ENCODE results near the gene FARP2.

DNA sequence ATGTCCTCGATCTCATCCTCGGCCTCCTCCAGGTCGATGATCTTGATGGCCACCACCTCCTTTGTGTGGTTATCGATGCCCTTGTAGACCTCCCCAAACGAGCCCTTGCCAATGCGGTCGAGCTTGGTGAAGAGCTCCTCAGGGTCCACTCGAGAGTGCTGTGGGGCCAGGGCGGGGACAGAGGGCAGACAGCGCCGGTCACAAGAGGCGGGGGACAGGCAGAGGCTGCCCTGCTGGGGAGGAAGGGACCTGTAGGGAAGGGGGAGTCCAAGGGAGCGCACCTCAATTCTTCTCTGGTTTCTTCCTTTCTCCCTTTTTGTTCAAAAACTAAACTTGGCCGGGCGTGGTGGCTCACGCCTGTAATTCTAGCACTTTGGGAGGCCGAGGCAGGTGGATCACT, 145.5 kb downstream of the FARP2 start:
- TF ChIP-seq CTCF (conservative IDR thresholded peaks at IDR 0.05; ENCODE audit: low read depth, low read length) (no peak), POLR2A (IDR thresholded peaks at IDR 0.05; ENCODE audit: low read depth, low read length) (no peak), RCOR1 (IDR thresholded peaks at IDR 0.05; ENCODE audit: insufficient replicate concordance, low read length) (no peak), RAD21 (IDR thresholded peaks at IDR 0.05; ENCODE audit: low read length) (no peak), MAZ (IDR thresholded peaks at IDR 0.05; ENCODE audit: borderline replicate concordance, low read depth, low read length) (no peak), CHD1 (IDR thresholded peaks at IDR 0.05; ENCODE audit: low read depth, low read length) (no peak), MXI1 (IDR thresholded peaks at IDR 0.05; ENCODE audit: borderline replicate concordance, low read depth, low read length) (no peak)
- TF ChIP-seq, protein P1, sequence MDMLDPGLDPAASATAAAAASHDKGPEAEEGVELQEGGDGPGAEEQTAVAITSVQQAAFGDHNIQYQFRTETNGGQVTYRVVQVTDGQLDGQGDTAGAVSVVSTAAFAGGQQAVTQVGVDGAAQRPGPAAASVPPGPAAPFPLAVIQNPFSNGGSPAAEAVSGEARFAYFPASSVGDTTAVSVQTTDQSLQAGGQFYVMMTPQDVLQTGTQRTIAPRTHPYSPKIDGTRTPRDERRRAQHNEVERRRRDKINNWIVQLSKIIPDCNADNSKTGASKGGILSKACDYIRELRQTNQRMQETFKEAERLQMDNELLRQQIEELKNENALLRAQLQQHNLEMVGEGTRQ (IDR thresholded peaks at IDR 0.05; ENCODE audit: low read depth, low read length), result no peak

Data from IMR-90 (cell line).